RWPE2 (cell line): ENCODE measurements around the gene MYO1H.
"Not testable (repeated sequence)": the region's sequence is repeated elsewhere in the genome, so short reads cannot be mapped to it uniquely, and the experiment has no call there.

Experiments
- ATAC-seq: fragments of 200-7000 bp; cut with Tn5 transposase; 3 replicates; pipeline ENCODE4 v1.9.1; 2021; ENCODE audit warnings: low read depth
- DNase-seq: peaks from one replicate; pipeline ENCODE4 v3.0.0-alpha.2; 2020; ENCODE audit warnings: low spot score
- H3K27ac ChIP-seq: fragments of 450-650 bp; 2 replicates; pipeline ENCODE4 v1.5.1; 2017; ENCODE audit warnings: mild to moderate bottlenecking; ENCODE audit not compliant: poor library complexity, severe bottlenecking
- H3K27me3 ChIP-seq: fragments of 250-450 bp; sonication (Bioruptor Pico); 2 replicates; pipeline ENCODE4 v1.5.1; 2021; ENCODE audit warnings: mild to moderate bottlenecking, moderate library complexity; ENCODE audit not compliant: insufficient read depth, poor library complexity, severe bottlenecking
- H3K36me3 ChIP-seq: fragments of 250-450 bp; sonication (Bioruptor Pico); 2 replicates; pipeline ENCODE4 v1.5.1; 2020; ENCODE audit warnings: low read depth, mild to moderate bottlenecking, moderate library complexity
- H3K4me1 ChIP-seq: fragments of 250-450 bp; sonication (Bioruptor Pico); 2 replicates; pipeline ENCODE4 v1.5.1; 2021; ENCODE audit warnings: mild to moderate bottlenecking, moderate library complexity; ENCODE audit not compliant: insufficient read depth, poor library complexity, severe bottlenecking
- H3K4me3 ChIP-seq: fragments of 250-450 bp; sonication (Bioruptor Pico); 2 replicates; pipeline ENCODE4 v1.5.1; 2021; ENCODE audit warnings: mild to moderate bottlenecking, moderate library complexity; ENCODE audit not compliant: severe bottlenecking
- H3K9me3 ChIP-seq: fragments of 250-450 bp; sonication (Bioruptor Pico); 2 replicates; pipeline ENCODE4 v1.5.1; 2021; ENCODE audit warnings: mild to moderate bottlenecking, moderate library complexity; ENCODE audit not compliant: severe bottlenecking
- CTCF ChIP-seq: fragments of 450-650 bp; IDR thresholded peaks from one replicate; pipeline ENCODE4 v1.5.1; 2017; ENCODE audit warnings: mild to moderate bottlenecking, moderate library complexity; ENCODE audit not compliant: poor library complexity, severe bottlenecking

The MYO1H gene

GRCh38 chr12:109436188-109436560, 88.5 kb downstream of the MYO1H start:
- H3K27ac ChIP-seq = no peak overlapping the region
- no peak for TF ChIP-seq CTCF
- no peak for ATAC-seq

GRCh38 chr12:109439181-109439580, 91.5 kb downstream of the MYO1H start:
- ATAC-seq (no peak), DNase-seq (no peak)
- Histone ChIP-seq H3K4me3 (no peak overlapping the region), H3K27ac (no peak overlapping the region), H3K36me3 (no peaks in the 10 kb centered on the region), H3K4me1 (no peaks in the 10 kb centered on the region), H3K27me3 (no peaks in the 10 kb centered on the region), H3K9me3 (no peaks in the 10 kb centered on the region)
- TF ChIP-seq CTCF = no peak

More at GRCh38 chr12:109436188-109436560, 88.5 kb downstream of the MYO1H start:
- no peaks in the 10 kb centered on the region for H3K9me3 ChIP-seq
- H3K4me3 ChIP-seq = no peak overlapping the region
- no peaks in the 10 kb centered on the region for H3K36me3 ChIP-seq
- H3K27me3 ChIP-seq = no peaks in the 10 kb centered on the region
- H3K4me1 ChIP-seq = no peaks in the 10 kb centered on the region
- DNase-seq = no peak

GRCh38 chr12:109439951-109440350, 92.3 kb downstream of the MYO1H start:
- H3K4me1 ChIP-seq, H3K4me3 ChIP-seq, DNase-seq, H3K9me3 ChIP-seq, H3K27ac ChIP-seq, H3K27me3 ChIP-seq, H3K36me3 ChIP-seq, ATAC-seq: not testable (repeated sequence)

- no peak for ATAC-seq
- no peak overlapping the region for H3K4me3 ChIP-seq
- no peak overlapping the region for H3K27ac ChIP-seq
- H3K4me1 ChIP-seq = no peaks in the 10 kb centered on the region
- TF ChIP-seq CTCF = no peak
- no peak for DNase-seq
- H3K27me3 ChIP-seq = no peaks in the 10 kb centered on the region
- H3K36me3 ChIP-seq = peaks cover 8% of the 10 kb centered on the region
- H3K9me3 ChIP-seq = no peaks in the 10 kb centered on the region
These were observed 93.3 kb downstream of the MYO1H start for GRCh38 chr12:109440851-109441490.

- H3K27me3 ChIP-seq = no peaks in the 10 kb centered on the region
- H3K27ac ChIP-seq = no peak overlapping the region
- H3K36me3 ChIP-seq = peaks cover 32% of the 10 kb centered on the region
- no peak overlapping the region for H3K4me3 ChIP-seq
- H3K9me3 ChIP-seq = no peaks in the 10 kb centered on the region
- no peak; the same call in 2 of the 3 replicates for ATAC-seq
- no peak for TF ChIP-seq CTCF
- no peaks in the 10 kb centered on the region for H3K4me1 ChIP-seq
- DNase-seq = no peak
These were observed 96.1 kb downstream of the MYO1H start for GRCh38 chr12:109443794-109444193.
